GM10266 (cell line): Measurements from ENCODE around the gene VWCE.

Experiments used
- DNase-seq: peaks from one replicate; pipeline ENCODE4 v3.0.0; 2012; ENCODE audit errors: extremely low spot score
- CTCF ChIP-seq: IDR thresholded peaks from 2 replicates; pipeline ENCODE4 v1.5.1; 2012; ENCODE audit warnings: mild to moderate bottlenecking, low read depth; ENCODE audit not compliant: control insufficient read depth, insufficient read depth; ENCODE audit errors: missing control alignments

The VWCE gene

GRCh38 chr11:61295596-61295926 lies 445 bp upstream of the VWCE start:
- TF ChIP-seq CTCF, result no peak
- no peak for DNase-seq

GRCh38 chr11:61293867-61294716 lies 1.0 kb downstream of the VWCE start:
- DNase-seq, result peak; percentile 76
- TF ChIP-seq CTCF, result no peak

GRCh38 chr11:61292356-61292755 lies 2.8 kb downstream of the VWCE start:
- TF ChIP-seq CTCF, result no peak
- no peak for DNase-seq

GRCh38 chr11:61290905-61291690 lies 4.0 kb downstream of the VWCE start:
- peak; percentile 25 for TF ChIP-seq CTCF

GRCh38 chr11:61287338-61287977 lies 7.7 kb downstream of the VWCE start:
- DNase-seq, result no peak
- no peak for TF ChIP-seq CTCF

More at GRCh38 chr11:61290905-61291690, 4.0 kb downstream of the VWCE start:
- no peak for DNase-seq

GRCh38 chr11:61283613-61284012 lies 11.5 kb downstream of the VWCE start:
- DNase-seq, result no peak
- no peak for TF ChIP-seq CTCF
